HG03175 (cell line): ENCODE measurements around the gene KCNJ14.

Source experiments
- ATAC-seq: cut with Tn5 transposase; IDR thresholded peaks from one replicate; pipeline ENCODE4 v1.9.1; 2021; ENCODE audit warnings: mild to moderate bottlenecking, moderate library complexity; ENCODE audit not compliant: unreplicated experiment

The KCNJ14 gene

DNA sequence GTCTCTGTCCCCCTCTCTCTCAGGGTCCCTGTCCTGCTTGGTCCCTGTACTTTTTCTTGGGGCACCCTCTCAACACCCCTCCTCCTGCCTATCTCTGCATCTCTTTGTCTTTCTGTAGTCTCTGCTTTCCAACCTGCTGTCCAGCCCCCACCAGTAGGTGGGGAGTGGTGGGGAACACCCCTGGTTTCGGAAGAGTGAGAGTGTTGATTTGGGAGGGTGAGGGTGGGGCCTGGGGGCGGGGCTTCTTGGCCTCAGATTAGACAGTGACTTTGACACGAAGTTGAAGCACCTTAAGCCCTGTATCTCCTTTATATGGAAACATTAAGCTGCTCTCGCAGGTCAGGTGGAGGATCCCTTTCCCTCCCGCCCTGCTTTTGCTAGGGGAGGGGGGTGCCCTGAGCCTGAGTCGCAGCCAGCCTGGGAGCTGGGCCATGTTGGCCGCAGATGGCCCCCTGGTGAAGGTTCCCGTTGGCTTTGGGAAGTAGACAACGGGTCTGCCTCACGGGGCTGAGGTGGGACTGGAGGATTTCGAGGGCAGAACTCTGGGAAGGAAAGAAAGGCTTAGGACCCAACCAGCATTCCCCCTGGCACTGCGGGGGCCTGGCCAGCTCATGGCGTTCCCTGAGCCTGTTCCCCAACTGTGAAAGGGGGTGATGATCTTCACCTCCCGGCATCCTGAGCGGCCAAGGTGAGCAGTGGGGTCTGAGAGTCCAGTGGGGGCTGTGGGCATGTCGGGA, at the start of gene KCNJ14:
Gene KCNJ14 (plus strand): TSS at position 404 of the 737 bp plus-strand sequence. CDS start 6,151 bp downstream, outside the sequence.
- no peak for ATAC-seq

DNA sequence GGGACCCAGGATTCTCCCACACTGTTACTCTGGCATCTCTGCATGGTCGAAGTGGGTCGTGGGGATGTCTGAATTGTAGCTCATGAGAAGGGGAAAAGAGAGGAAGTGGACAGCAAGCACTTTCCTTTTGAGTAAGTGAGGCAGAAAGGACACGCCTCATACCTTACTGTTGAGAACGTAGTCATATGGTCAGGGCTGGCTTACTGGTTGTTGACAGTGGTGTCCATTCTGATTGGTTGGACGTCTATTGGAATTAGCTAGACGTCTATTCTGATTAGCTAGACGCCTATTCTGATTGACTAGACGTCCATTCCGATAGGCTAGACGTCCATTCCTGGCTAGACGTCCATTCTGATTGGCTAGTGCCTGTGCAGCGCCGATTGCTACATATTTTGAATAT, 49.5 kb upstream of the KCNJ14 start:
- no peak for ATAC-seq

DNA sequence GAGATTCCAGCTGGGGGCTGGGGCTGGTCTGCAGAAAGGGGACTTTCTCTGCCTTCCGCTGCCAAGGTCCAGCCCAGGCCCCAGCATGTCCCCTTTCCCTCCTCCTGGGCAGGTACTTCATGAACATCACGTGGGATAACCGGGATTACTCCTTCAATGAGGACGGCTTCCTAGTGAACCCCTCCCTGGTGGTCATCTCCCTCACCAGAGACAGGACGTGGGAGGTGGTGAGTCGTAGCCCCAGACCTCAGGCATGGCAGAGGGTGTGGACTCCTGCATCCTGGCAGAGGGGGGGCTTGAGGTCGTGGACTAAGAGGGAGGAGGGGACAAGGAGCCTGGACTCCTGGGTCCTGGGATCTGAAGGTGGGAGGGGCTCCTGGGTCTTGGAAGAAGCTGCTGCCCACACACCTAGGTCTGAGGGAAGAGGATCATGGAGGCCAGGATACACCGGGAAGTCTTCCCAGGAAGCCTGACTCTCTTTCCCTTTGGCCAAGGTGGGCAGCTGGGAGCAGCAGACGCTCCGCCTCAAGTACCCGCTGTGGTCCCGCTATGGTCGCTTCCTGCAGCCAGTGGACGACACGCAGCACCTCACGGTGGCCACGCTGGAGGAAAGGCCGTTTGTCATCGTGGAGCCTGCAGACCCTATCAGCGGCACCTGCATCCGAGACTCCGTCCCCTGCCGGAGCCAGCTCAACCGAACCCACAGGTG, 41.3 kb upstream of the KCNJ14 start:
- no peak for ATAC-seq

DNA sequence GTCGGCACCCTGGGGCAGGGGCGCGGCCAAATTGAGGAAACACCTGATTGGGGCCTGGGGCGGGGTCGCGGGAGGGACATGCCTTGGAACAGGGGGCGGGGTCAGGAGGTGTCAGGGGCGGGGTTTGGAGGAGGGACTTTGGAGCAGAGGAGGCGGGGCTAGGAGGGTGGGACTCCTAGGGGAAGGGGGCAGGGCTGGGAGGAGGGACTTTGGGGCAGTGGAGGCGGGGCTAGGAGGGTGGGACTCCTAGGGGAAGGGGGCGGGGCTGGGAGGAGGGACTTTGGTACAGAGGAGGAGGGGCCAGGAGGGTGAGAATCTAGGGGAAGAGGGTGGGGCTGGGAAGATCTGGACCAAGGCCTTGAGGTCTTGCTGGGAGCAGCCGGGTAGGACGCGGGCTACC, 40.0 kb upstream of the KCNJ14 start:
- ATAC-seq = no peak

DNA sequence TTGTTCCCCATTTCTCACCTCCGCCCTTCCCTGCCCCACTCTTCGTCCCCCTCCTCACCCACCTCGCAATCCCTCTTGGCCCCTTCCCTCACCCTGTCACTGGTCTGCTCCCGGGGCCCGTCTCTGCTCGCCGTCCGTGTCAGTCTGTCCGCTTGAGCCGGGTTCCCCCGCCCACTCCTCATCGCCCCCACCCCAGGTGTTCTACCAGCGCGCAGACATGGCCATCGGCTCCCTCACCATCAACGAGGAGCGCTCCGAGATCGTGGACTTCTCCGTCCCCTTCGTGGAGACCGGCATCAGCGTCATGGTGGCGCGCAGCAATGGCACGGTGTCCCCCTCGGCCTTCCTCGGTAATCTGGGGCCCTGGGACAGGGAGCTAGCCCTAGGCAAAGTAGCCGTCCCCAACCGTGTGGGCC, 39.6 kb upstream of the KCNJ14 start:
- ATAC-seq = no peak

DNA sequence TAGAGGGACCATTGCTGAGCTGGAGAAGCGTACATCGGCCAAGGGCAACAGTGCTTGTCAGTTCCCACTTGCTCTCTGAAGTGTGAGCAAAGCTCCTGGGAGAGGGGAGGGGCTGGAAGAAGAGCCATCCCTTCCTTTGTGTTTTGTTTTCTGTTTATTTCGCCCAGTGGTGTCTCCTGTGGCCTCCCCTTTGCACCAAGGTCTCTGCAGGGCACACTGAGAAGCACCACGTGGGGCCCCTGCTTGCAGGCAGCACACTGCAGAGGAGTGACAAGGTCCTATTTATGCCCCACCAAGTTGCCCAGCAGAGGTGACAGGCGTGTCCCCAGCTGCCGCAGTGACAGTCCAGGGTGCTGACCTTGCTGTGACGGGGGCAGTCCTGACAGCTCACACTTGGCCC, 38.0 kb upstream of the KCNJ14 start:
- ATAC-seq = no peak

DNA sequence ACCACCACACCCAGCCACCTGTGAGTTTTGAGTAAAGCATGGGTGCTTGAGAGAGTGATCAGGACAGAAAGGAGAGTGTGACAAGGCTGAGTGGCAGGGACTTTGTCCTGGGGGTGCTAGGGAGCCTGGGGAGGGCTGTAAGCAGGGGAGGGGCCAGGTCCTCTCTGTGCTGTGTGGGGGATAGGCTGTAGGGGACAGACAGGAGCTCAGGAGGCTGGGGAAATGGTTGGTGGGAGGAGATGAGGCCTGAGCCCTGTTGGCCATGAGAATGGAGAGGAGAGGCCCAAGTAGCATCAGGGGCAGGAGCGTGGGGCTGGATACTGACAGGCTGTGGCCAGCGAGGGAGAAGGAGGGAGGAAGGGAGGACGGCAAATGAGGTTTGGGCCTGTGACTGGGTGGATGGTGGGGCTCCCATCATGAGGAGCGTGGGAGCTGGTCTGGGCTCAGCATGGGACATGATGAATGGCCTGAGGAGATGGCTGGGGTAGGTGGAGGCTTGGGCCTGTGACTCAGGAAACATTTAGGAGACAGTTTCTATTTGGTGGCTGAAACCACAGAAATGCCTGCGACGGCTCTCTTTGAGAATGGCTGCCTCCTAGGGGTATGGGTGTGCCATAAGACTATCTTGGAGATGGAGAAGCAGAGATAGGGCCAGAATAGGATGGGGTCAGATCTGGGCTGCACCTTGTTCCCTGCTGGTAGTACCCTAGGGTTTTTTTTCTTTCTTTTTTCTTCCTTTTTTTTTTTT, 36.9 kb upstream of the KCNJ14 start:
- ATAC-seq = no peak

DNA sequence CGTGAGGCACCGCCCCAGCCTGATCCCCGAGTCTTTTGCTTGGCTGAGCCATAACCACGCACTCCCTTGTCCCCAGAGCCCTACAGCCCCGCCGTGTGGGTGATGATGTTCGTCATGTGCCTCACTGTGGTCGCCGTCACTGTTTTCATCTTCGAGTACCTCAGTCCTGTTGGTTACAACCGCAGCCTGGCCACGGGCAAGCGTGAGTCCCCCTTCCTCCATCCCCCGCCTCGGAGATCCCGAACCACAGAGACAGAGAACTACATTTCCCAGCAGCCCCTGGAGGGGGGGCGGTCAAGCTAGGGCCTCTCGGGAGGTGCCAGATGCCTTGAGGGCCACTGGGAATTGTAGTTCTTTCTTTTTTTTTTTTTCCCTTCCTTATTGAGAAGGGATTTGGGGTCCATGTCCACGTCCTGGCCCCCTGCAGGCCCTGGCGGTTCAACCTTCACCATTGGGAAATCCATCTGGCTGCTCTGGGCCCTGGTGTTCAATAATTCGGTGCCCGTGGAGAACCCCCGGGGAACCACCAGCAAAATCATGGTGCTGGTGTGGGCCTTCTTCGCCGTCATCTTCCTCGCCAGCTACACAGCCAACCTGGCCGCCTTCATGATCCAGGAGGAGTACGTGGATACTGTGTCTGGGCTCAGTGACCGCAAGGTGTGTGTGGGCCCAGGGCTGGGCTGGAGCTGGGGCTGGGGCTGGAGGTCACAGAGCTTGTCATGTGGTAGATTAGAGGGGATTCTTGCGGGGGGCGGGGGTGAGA, 36.0 kb upstream of the KCNJ14 start:
- no peak for ATAC-seq

DNA sequence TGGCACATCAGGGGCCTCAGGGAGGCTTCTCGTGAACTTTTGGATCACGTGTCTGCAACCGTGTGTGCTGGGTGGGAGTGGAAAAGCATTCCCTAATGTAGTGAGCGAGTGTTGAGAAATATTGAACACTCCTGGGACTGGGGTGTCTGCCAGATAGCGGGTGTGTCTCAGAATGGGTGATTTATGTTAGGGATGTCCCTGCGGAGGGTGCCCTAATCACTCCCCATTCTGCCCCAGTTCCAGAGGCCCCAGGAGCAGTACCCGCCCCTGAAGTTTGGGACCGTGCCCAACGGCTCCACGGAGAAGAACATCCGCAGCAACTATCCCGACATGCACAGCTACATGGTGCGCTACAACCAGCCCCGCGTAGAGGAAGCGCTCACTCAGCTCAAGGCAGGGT, 33.8 kb upstream of the KCNJ14 start:
- no peak for ATAC-seq

DNA sequence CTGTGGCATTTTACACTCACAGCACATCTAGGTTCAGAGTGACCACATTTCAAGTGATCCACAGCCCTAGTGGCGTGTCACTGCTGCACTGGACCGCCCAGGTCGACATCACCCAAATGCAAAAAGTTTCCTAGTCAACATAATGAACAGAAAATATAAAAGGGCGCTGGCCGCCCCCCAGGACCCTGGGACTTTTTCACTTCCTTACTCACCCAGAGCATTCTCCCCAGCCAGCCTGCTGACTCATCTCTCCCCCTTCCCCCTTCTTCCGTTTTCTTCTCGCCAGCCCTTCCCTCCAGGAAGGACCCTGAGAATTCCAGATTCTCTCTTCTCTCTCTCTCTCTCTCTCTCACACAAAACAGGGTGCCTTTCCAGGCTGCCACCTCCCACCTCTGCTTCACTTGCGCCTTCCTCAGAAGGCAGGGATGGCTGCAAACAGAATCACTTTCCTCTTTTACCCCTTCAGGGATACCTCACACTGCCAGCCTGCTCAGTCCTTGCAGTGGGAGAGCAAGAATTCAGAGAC, 30.6 kb upstream of the KCNJ14 start:
- no peak for ATAC-seq

DNA sequence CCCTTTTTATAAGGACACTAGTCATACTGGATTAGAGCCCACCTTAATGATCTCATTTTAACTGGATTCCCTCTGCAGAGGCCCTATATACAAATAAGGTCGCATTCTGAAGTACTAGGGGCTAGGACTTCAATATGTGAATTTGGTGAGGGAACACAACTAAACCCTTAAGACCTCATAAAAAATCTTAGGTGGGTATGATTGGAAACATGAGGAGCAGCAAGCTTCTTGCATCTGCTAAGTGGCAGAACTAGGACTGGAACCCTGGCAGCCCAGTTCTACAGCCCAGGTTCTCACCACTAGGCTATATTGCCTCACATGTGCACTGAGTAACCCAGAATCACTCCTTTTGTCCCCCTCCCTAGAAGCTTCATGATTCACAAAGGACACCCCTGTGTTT, 26.7 kb upstream of the KCNJ14 start:
- no peak for ATAC-seq

DNA sequence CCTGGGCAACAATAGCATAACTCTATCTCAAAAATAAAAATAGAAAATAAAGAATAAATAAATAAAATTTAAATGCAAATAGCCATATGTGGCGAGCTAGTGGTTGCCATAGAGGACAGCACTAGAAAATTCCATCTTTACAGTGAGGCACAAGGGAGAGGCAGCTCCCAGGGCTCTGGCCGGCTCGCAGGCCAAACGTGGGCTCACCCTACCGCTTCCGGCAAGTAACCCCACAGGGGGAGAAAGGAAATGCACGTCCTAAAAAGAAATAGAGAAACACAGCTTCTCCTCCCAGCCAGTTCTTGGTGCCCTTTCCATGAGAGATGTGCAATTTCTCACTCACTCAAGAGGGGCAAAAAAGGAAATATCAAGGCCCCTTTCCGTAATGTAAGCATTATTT, 22.0 kb upstream of the KCNJ14 start:
- no peak for ATAC-seq

DNA sequence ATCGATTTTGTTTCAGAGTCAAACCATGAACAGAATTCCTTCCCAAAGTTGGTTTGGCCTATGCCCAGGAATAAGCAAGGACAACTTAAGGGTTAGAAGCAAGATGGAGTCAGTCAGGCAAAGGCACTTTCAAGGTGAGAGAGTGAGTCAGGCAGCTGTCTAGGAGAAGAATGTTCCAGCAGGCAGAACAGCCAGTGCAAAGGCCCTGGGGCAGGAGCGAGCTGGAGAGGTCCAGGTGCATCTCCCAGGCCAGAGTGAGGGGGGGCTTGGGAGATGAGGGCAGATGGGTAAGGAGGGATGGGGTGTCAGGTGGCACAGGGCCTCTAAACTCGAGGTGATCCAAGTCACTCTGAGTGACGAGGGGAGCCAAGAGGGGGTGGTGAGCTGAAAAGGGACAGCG, 18.8 kb upstream of the KCNJ14 start:
- ATAC-seq = no peak

DNA sequence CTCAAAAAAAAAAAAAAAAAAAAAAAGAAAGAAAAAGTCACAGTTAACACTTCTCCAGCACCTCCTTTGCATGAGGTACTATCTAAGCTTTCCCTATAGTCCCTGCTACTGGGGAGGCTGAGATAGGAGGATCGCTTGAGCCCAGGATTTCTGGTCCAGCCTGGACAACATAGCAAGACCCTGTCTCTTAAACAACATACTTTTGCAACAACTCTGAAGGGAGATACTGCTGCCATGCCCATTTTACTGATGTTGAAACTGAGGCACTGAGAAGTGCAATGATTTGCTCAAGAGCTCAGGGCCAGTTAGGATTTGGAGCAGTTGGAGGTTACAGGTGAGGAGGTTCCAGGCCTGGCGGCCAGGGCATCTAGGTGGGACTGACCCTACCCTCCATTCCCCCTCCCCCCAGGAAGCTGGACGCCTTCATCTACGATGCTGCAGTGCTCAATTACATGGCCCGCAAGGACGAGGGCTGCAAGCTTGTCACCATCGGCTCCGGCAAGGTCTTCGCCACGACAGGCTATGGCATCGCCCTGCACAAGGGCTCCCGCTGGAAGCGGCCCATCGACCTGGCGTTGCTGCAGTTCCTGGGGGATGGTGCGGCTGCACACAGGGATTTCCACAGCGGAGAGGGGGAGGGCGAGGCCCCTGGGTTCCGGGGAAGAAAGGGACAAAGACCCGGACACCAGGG, 13.9 kb upstream of the KCNJ14 start:
- ATAC-seq = no peak

DNA sequence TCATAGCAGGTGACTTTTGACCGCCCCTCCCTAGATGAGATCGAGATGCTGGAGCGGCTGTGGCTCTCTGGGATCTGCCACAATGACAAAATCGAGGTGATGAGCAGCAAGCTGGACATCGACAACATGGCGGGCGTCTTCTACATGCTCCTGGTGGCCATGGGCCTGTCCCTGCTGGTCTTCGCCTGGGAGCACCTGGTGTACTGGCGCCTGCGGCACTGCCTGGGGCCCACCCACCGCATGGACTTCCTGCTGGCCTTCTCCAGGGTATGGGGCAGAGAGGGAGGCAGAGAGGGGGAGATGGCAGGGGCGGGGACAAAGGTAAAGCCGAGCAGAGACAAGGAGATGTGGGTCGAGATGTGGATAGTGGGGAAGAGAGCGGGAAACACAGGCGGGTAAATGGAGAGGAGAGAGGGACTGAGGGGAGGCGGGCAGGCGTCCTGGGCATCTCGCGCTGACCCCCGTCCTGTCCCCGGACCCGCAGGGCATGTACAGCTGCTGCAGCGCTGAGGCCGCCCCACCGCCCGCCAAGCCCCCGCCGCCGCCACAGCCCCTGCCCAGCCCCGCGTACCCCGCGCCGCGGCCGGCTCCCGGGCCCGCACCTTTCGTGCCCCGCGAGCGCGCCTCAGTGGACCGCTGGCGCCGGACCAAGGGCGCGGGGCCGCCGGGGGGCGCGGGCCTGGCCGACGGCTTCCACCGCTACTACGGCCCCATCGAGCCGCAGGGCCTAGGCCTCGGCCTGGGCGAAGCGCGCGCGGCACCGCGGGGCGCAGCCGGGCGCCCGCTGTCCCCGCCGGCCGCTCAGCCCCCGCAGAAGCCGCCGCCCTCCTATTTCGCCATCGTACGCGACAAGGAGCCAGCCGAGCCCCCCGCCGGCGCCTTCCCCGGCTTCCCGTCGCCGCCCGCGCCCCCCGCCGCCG, 13.0 kb upstream of the KCNJ14 start:
- no peak for ATAC-seq

DNA sequence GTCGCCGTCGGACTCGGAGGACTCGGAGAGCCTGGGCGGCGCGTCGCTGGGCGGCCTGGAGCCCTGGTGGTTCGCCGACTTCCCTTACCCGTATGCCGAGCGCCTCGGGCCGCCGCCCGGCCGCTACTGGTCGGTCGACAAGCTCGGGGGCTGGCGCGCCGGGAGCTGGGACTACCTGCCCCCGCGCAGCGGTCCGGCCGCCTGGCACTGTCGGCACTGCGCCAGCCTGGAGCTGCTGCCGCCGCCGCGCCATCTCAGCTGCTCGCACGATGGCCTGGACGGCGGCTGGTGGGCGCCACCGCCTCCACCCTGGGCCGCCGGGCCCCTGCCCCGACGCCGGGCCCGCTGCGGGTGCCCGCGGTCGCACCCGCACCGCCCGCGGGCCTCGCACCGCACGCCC, 12.1 kb upstream of the KCNJ14 start:
- no peak for ATAC-seq

DNA sequence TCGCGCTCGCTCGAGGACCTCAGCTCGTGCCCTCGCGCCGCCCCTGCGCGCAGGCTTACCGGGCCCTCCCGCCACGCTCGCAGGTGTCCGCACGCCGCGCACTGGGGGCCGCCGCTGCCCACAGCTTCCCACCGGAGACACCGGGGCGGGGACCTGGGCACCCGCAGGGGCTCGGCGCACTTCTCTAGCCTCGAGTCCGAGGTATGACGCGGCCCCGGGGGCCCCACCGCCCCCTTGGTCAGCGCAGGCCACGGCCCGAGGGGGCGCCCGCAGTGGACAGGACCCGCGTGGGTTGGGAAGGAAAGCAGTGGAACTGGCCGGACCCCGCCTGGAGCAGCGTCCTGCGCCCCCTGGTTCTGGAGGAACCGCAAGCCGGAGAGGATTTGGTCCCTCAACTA, 11.6 kb upstream of the KCNJ14 start:
- ATAC-seq = no peak

DNA sequence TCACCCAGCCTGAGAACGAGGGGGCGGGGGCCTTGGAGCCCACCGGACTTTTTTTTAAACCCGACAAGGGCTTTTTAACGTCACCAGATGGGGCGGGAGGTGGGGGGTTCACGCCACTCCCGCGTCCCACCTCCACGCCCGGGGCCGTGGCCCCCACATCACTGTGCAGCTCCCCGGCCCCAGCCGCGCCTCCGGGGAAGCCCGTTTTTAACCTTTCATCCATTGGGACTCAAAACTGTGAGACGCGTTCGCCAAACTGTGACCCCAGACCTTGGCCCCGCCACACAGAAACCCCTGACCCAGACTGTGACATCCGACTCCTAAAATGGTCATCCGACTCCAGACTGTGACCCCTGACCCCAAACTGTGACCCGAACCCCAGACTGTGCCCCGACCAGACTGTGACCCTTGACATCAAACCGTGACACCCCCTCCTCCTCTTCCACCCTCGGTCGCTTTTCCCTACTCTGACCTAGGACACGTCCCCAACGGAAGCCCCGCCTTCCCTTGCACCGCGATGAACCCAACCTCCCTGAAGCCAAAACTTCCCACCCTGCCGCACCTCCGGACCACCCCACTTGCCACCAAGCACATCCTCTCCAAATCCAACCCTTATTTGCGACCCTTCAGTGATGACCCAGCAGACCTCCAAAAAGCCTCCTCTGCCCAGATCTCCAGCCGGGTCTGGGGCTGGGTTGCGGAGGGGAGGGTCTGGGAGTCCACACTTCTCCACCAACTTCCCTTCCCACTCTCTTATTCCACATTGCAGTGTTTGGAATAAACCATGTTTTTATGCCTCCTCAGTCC, 11.0 kb upstream of the KCNJ14 start:
- ATAC-seq = no peak

DNA sequence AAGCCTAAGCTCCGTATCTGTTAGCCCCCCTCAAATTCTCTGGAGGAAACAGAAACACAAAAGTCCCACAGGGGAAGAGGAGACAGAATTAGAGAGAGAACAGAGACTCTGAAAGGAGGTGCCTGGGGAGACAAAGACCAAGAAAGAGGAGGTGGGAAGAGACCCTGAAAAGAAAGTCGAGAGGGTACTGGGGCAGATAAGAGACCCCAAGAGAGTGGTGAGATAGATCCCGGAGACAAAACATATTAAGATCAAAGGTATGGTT, 10.5 kb upstream of the KCNJ14 start:
- no peak for ATAC-seq
